H9 (cell line): Measurements from ENCODE around the gene HOXD4. TPM values are rescaled to one million over a fixed set of nuclear protein-coding genes. Genes with fewer than 3 reads are reported as not detected.

Experiments used
- DNase-seq: peaks from one replicate; pipeline ENCODE4 v3.0.0-alpha.2; 2017
- H2AFZ ChIP-seq: one replicate; pipeline ENCODE4 v1.6.1; 2013; ENCODE audit warnings: mild to moderate bottlenecking, low read length, control low read depth, moderate library complexity
- H2AK5ac ChIP-seq: 2 replicates; pipeline ENCODE4 v1.6.1; 2013; ENCODE audit warnings: low read length, control low read depth, mixed read lengths; ENCODE audit not compliant: insufficient read length
- H2BK120ac ChIP-seq: one replicate; pipeline ENCODE4 v1.6.1; 2013; ENCODE audit warnings: low read depth, mild to moderate bottlenecking, low read length, control low read depth, inconsistent platforms; ENCODE audit not compliant: poor library complexity, severe bottlenecking
- H2BK12ac ChIP-seq: 2 replicates; pipeline ENCODE4 v1.6.1; 2013; ENCODE audit warnings: low read length, control low read depth, mixed read lengths, low read depth; ENCODE audit not compliant: insufficient read length
- H2BK15ac ChIP-seq: 2 replicates; pipeline ENCODE4 v1.6.1; 2013; ENCODE audit warnings: low read depth, low read length, control low read depth
- H2BK20ac ChIP-seq: one replicate; pipeline ENCODE4 v1.6.1; 2013; ENCODE audit warnings: low read depth, mild to moderate bottlenecking, low read length, control low read depth, inconsistent platforms; ENCODE audit not compliant: poor library complexity, severe bottlenecking
- H2BK5ac ChIP-seq: 2 replicates; pipeline ENCODE4 v1.6.1; 2013; ENCODE audit warnings: low read length, control low read depth, mixed read lengths; ENCODE audit not compliant: insufficient read length
- H3K14ac ChIP-seq: 2 replicates; pipeline ENCODE4 v1.6.1; 2013; ENCODE audit warnings: low read length, control low read depth; ENCODE audit not compliant: insufficient read depth
- H3K18ac ChIP-seq: 2 replicates; pipeline ENCODE4 v1.6.1; 2013; ENCODE audit warnings: low read depth, mild to moderate bottlenecking, mixed read lengths, low read length, control low read depth; ENCODE audit not compliant: insufficient read length
- H3K23ac ChIP-seq: 2 replicates; pipeline ENCODE4 v1.6.1; 2013; ENCODE audit warnings: low read length, control low read depth, mixed read lengths, low read depth; ENCODE audit not compliant: insufficient read length
- H3K23me2 ChIP-seq: 2 replicates; pipeline ENCODE4 v1.6.1; 2013; ENCODE audit warnings: low read depth, mild to moderate bottlenecking, mixed read lengths, low read length, control low read depth; ENCODE audit not compliant: insufficient read length, poor library complexity, severe bottlenecking
- H3K27ac ChIP-seq: 2 replicates; pipeline ENCODE4 v1.5.1; 2013; ENCODE audit warnings: low read length, control low read depth, mixed read lengths, low read depth; ENCODE audit not compliant: insufficient read length
- H3K27me3 ChIP-seq: 2 replicates; pipeline ENCODE4 v1.6.1; 2013; ENCODE audit warnings: low read length, control low read depth, inconsistent platforms; ENCODE audit not compliant: insufficient read depth
- H3K4ac ChIP-seq: 2 replicates; pipeline ENCODE4 v1.6.1; 2013; ENCODE audit warnings: low read depth, mild to moderate bottlenecking, control low read depth, inconsistent platforms, low read length, moderate library complexity
- H3K4me1 ChIP-seq: 2 replicates; pipeline ENCODE4 v1.6.1; 2013; ENCODE audit warnings: low read length, control low read depth, inconsistent platforms; ENCODE audit not compliant: insufficient read depth
- H3K4me2 ChIP-seq: 2 replicates; pipeline ENCODE4 v1.6.1; 2013; ENCODE audit warnings: low read length, control low read depth, mixed read lengths; ENCODE audit not compliant: insufficient read length, insufficient read depth
- H3K56ac ChIP-seq: 2 replicates; pipeline ENCODE4 v1.6.1; 2013; ENCODE audit warnings: low read depth, mild to moderate bottlenecking, mixed read lengths, low read length, control low read depth; ENCODE audit not compliant: insufficient read length
- H3K79me1 ChIP-seq: 2 replicates; pipeline ENCODE4 v1.6.1; 2013; ENCODE audit warnings: low read depth, mild to moderate bottlenecking, moderate library complexity, low read length, control low read depth, inconsistent platforms; ENCODE audit not compliant: insufficient read depth, poor library complexity, severe bottlenecking
- H3K79me2 ChIP-seq: 2 replicates; pipeline ENCODE4 v1.6.1; 2013; ENCODE audit warnings: low read length, control low read depth, inconsistent platforms; ENCODE audit not compliant: insufficient read depth
- H3K9ac ChIP-seq: 2 replicates; pipeline ENCODE4 v1.6.1; 2013; ENCODE audit warnings: low read length, control low read depth, mixed read lengths; ENCODE audit not compliant: insufficient read length; ENCODE audit errors: extremely low read depth
- H3K9me3 ChIP-seq: one replicate; pipeline ENCODE4 v1.6.1; 2013; ENCODE audit warnings: low read depth, low read length, inconsistent platforms; ENCODE audit not compliant: control insufficient read depth
- H3T11ph ChIP-seq: one replicate; pipeline ENCODE4 v1.6.1; 2013; ENCODE audit warnings: mild to moderate bottlenecking, low read length, control low read depth, inconsistent platforms
- H4K20me1 ChIP-seq: one replicate; pipeline ENCODE4 v1.6.1; 2013; ENCODE audit not compliant: control insufficient read depth, insufficient read length, insufficient read depth
- H4K5ac ChIP-seq: 2 replicates; pipeline ENCODE4 v1.6.1; 2013; ENCODE audit warnings: low read depth, mild to moderate bottlenecking, mixed read lengths, low read length, control low read depth; ENCODE audit not compliant: insufficient read length
- H4K8ac ChIP-seq: replicated peaks from 2 replicates; pipeline ENCODE4 v1.6.1; 2013; ENCODE audit warnings: low read length, control low read depth, mixed read lengths, low read depth; ENCODE audit not compliant: insufficient read length
- H4K91ac ChIP-seq: 2 replicates; pipeline ENCODE4 v1.6.1; 2013; ENCODE audit warnings: low read depth, mild to moderate bottlenecking, moderate library complexity, mixed read lengths, low read length, control low read depth; ENCODE audit not compliant: insufficient read length
- H3K27ac Mint-ChIP-seq, 3 experiments: 2 replicates in 2 of 3; 3 replicates in 1 of 3; pipeline ENCODE4 v1.8.0; 2020 to 2021; ENCODE audit warnings: mixed read lengths in 3 of 3, mild to moderate bottlenecking in 1 of 3, moderate library complexity in 1 of 3
- H3K27me3 Mint-ChIP-seq: 2 replicates; pipeline ENCODE4 v1.8.0; 2021; ENCODE audit warnings: low read depth, mild to moderate bottlenecking, moderate library complexity, mixed read lengths
- H3K36me3 Mint-ChIP-seq, 3 experiments: 2 replicates in 2 of 3; 3 replicates in 1 of 3; pipeline ENCODE4 v1.8.0; 2020 to 2021; ENCODE audit warnings: low read depth in 3 of 3, mixed read lengths in 3 of 3; ENCODE audit not compliant: insufficient read depth in 1 of 3
- H3K4me1 Mint-ChIP-seq, 2 experiments: 2 replicates each; pipeline ENCODE4 v1.8.0; 2020; ENCODE audit warnings: mixed read lengths in 2 of 2
- H3K4me3 Mint-ChIP-seq, 2 experiments: 2 replicates in 1 of 2; 3 replicates in 1 of 2; pipeline ENCODE4 v1.8.0; 2020 to 2021; ENCODE audit warnings: mild to moderate bottlenecking in 2 of 2, mixed read lengths in 2 of 2, moderate library complexity in 1 of 2
- H3K9me3 Mint-ChIP-seq, 2 experiments: 2 replicates in 1 of 2; 3 replicates in 1 of 2; pipeline ENCODE4 v1.8.0; 2020; ENCODE audit warnings: mild to moderate bottlenecking in 2 of 2, mixed read lengths in 2 of 2, moderate library complexity in 1 of 2
- WGBS: extraction: QIAGEN DNeasy Blood & Tissue Kit; methylation state at CpG from one replicate; pipeline ENCODE4 v1.1.7; 2013; ENCODE audit warnings: missing lambda C conversion rate, low lambda C conversion rate, mixed read lengths; ENCODE audit not compliant: insufficient read length; ENCODE audit errors: extremely low coverage; 5-methylcytosine and 5-hydroxymethylcytosine counted together
- total RNA-seq: library from RNA; stranded (reverse); gene quantifications from 2 replicates; pipeline ENCODE4 v1.2.1, GENCODE V29; 2021
- TF ChIP-seq, protein P1 (sequence below): fragments of 200-600 bp; sonication (generic); conservative IDR thresholded peaks from 3 replicates; pipeline ENCODE4 v1.8.0; 2021; ENCODE audit warnings: antibody characterized with exemption, mild to moderate bottlenecking

HOXD4 gene
- total RNA-seq, 1 experiment from 2014 or later: not detected

DNA sequence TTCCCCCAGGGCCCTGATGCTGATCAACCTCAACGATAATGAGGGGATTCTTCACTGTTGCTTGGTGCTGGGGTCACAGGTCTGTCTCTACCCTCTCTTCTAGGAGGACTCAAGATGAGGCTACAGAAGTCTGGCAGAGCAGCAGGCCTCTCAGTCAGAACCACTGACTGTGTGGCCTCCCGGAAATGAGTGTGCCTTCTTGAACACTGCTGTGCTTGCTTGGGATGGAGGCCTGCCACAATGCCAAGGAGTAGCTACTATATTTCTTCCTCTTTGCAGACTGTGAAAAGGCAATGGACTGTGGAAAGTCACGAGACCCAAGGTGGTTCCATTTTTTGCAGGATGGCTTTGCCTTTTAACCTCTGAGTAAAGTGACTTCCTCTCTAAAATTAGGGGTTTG lies 31.3 kb downstream of the HOXD4 start:
- no peak overlapping the region for H2BK120ac ChIP-seq
- H3K4ac ChIP-seq: no peak overlapping the region
- TF ChIP-seq, protein P1, sequence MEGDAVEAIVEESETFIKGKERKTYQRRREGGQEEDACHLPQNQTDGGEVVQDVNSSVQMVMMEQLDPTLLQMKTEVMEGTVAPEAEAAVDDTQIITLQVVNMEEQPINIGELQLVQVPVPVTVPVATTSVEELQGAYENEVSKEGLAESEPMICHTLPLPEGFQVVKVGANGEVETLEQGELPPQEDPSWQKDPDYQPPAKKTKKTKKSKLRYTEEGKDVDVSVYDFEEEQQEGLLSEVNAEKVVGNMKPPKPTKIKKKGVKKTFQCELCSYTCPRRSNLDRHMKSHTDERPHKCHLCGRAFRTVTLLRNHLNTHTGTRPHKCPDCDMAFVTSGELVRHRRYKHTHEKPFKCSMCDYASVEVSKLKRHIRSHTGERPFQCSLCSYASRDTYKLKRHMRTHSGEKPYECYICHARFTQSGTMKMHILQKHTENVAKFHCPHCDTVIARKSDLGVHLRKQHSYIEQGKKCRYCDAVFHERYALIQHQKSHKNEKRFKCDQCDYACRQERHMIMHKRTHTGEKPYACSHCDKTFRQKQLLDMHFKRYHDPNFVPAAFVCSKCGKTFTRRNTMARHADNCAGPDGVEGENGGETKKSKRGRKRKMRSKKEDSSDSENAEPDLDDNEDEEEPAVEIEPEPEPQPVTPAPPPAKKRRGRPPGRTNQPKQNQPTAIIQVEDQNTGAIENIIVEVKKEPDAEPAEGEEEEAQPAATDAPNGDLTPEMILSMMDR: no peak
- no peak overlapping the region for H2AK5ac ChIP-seq
- H2BK15ac ChIP-seq: no peak overlapping the region
- H3K4me1 ChIP-seq: peaks cover 3% of the 10 kb centered on the region
- H4K20me1 ChIP-seq: no peaks in the 10 kb centered on the region
- no peak overlapping the region for H4K91ac ChIP-seq
- H3K27ac Mint-ChIP-seq: no peak overlapping the region
- no peak overlapping the region for H3K9ac ChIP-seq
- no peaks in the 10 kb centered on the region for H3K23me2 ChIP-seq
- no peak overlapping the region for H3K18ac ChIP-seq
- H2BK20ac ChIP-seq: no peak overlapping the region
- no peak overlapping the region for H3K4me3 Mint-ChIP-seq
- peaks cover 100% of the 10 kb centered on the region for H3K27me3 Mint-ChIP-seq
- H4K5ac ChIP-seq: no peak overlapping the region
- H2AFZ ChIP-seq: no peak overlapping the region
- no peak overlapping the region for H3T11ph ChIP-seq
- no peak overlapping the region for H3K14ac ChIP-seq
- H3K27me3 ChIP-seq: peaks cover 84% of the 10 kb centered on the region
- no peaks in the 10 kb centered on the region for H3K79me1 ChIP-seq
- no peak overlapping the region for H2BK5ac ChIP-seq
- H3K56ac ChIP-seq: no peak overlapping the region
- no peak overlapping the region for H4K8ac ChIP-seq
- DNase-seq: no peak
- H3K4me1 Mint-ChIP-seq: peaks cover 8 to 12% of the 10 kb centered on the region in 2 experiments
- H3K9me3 ChIP-seq: no peaks in the 10 kb centered on the region
- no CpG with 5 or more reads among the region's 3 CpGs for WGBS
- no peaks in the 10 kb centered on the region for H3K36me3 Mint-ChIP-seq
- no peak overlapping the region for H2BK12ac ChIP-seq
- H3K23ac ChIP-seq: no peak overlapping the region
- H3K79me2 ChIP-seq: no peaks in the 10 kb centered on the region
- no peak overlapping the region for H3K4me2 ChIP-seq
- peaks cover 0 to 3% of the 10 kb centered on the region in 2 experiments; a peak in 1 of 5 replicates for H3K9me3 Mint-ChIP-seq
- no peak overlapping the region for H3K27ac ChIP-seq
